ENCODE results near the gene NUMB.

DNA sequence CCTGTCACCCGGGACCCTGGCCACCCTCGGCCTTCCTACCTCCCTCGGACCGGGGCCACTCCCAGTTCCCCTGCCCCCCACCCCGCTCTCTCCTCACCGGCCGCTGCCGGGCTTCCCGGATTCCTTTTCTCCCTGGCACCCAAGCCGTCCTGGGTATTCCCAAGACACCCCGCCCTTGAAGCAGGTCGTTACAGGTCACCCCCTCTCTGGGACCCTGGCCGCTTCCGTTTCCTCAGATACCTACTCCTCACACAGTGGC is 493 bp downstream of the NUMB start:
- TF ChIP-seq, protein P1, sequence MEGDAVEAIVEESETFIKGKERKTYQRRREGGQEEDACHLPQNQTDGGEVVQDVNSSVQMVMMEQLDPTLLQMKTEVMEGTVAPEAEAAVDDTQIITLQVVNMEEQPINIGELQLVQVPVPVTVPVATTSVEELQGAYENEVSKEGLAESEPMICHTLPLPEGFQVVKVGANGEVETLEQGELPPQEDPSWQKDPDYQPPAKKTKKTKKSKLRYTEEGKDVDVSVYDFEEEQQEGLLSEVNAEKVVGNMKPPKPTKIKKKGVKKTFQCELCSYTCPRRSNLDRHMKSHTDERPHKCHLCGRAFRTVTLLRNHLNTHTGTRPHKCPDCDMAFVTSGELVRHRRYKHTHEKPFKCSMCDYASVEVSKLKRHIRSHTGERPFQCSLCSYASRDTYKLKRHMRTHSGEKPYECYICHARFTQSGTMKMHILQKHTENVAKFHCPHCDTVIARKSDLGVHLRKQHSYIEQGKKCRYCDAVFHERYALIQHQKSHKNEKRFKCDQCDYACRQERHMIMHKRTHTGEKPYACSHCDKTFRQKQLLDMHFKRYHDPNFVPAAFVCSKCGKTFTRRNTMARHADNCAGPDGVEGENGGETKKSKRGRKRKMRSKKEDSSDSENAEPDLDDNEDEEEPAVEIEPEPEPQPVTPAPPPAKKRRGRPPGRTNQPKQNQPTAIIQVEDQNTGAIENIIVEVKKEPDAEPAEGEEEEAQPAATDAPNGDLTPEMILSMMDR (IDR thresholded peaks at IDR 0.05): no peak
- TF ChIP-seq ZFX (IDR thresholded peaks at IDR 0.05; ENCODE audit: borderline replicate concordance): no peak
